ENCODE data around the gene ANXA6.

DNA sequence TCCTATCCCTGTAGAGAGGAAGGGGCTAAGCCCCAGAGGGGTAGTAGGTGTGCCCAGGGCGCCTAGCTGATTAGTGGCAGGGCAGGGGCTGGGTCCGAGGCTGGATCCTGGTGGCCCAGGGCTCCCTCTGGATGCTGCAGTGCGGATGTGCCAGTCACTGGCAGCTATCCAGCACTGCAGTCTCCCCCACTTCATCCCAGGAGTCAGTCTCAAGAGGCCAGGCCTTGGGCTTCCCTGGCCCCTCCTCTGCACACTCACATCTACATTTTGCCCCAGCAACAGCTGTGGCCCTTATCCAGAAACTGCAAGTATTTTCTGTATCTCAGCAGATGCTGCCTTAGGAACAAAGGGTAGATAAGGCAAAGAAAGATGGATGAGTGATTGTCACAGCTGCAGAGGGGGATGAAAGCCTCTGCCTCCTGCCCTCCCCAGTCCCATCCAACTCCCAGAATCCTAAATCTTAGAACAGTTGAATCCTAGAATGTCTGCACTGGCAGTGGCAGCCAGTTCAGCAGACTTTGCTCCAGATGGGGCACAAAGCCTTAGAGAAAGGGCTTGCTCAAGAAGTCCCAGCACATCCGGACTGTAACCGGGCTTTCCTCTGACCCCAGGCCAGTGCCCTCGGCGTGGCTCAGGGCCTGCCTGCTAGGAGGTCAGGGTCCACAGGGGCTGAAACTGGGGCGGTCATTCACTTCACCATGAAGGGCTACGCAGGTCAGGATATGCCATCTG, 1.6 kb downstream of the ANXA6 start:
- TF ChIP-seq GATA2 (IDR thresholded peaks at IDR 0.05; ENCODE audit: low read depth, low read length) = 0 out of 2 replicates have a peak, but pooled peaks have one; percentile 31
- TF ChIP-seq GATA3 (IDR thresholded peaks at IDR 0.05; ENCODE audit: low read depth, low read length) = no peak
